ENCODE results near the gene C4orf46. TPM values are rescaled to one million over a fixed set of nuclear protein-coding genes. Genes with fewer than 3 reads are reported as not detected.

C4orf46 gene

DNA sequence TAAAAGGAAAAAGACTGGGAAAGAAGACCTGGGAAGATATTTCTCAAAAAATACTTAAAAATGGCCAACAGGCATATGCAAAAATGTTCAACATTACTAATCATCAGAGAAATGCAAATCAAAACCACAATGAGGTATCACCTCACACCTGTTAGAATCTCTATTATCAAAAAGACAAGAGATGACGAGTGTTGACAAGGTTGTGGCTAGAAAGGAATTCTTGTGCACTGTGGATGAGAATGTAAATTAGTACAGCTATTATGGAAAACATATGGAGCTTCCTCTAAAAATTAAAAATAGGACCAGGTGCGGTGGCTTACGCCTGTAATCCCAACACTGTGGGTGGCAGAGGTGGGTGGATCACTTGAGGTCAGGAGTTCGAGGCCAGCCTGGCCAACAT, 50.0 kb downstream of the C4orf46 start:
- no peak overlapping the region for H3K4me2 ChIP-seq (ENCODE audit: insufficient read depth, low read length, poor library complexity, severe bottlenecking)
- H3K9me3 ChIP-seq (replicated peaks in 1 of 2; ENCODE audit: control insufficient read depth in 2 of 2, insufficient read depth in 1 of 2, low read depth in 1 of 2, low read length in 2 of 2), result no peaks in the 10 kb centered on the region
- no peak overlapping the region for H3K14ac ChIP-seq (ENCODE audit: low read length)
- DNase-seq (ENCODE audit: low spot score), result no peak
- no peak overlapping the region for H3K18ac ChIP-seq (ENCODE audit: low read length)
- no peak overlapping the region for H4K8ac ChIP-seq (ENCODE audit: low read depth, low read length)
- H2BK5ac ChIP-seq (ENCODE audit: low read length), result no peak overlapping the region
- no peak overlapping the region for H3K4me3 ChIP-seq (ENCODE audit: low read length in 2 of 2)
- H3K79me1 ChIP-seq (ENCODE audit: low read depth, low read length), result no peaks in the 10 kb centered on the region
- H2BK12ac ChIP-seq (ENCODE audit: low read length), result no peak overlapping the region
- H4K91ac ChIP-seq (ENCODE audit: low read depth, low read length, poor library complexity), result no peak overlapping the region
- H2AK5ac ChIP-seq (ENCODE audit: low read depth, low read length), result no peak overlapping the region
- no peak overlapping the region for H3K9ac ChIP-seq (ENCODE audit: low read depth, low read length, poor library complexity)
- no peaks in the 10 kb centered on the region for H3K4me1 ChIP-seq (ENCODE audit: control insufficient read depth in 2 of 2, insufficient read depth in 1 of 2, low read depth in 1 of 2, low read length in 2 of 2)
- no peak overlapping the region for H2AFZ ChIP-seq (ENCODE audit: low read length)
- H3K27ac ChIP-seq (replicated peaks; ENCODE audit: low read length), result no peak overlapping the region
- no peak overlapping the region for H3K4ac ChIP-seq (ENCODE audit: low read length)
- H3K27me3 ChIP-seq (ENCODE audit: control insufficient read depth in 3 of 3, insufficient read depth in 3 of 3, low read depth in 1 of 3, low read length in 3 of 3), result peaks cover 0 to 6% (median 0%) of the 10 kb centered on the region in 3 experiments
- WGBS, 2 donors (ENCODE audit: extremely low coverage in 2 of 2, insufficient read length in 2 of 2, insufficient replicate concordance in 1 of 2), result no CpG with 5 or more reads among the region's 4 CpGs
- H3K23ac ChIP-seq (ENCODE audit: low read depth, low read length, poor library complexity), result no peak overlapping the region
- H3K36me3 ChIP-seq (replicated peaks in 1 of 2; ENCODE audit: control insufficient read depth in 2 of 2, insufficient read depth in 2 of 2, low read length in 2 of 2), result no peaks in the 10 kb centered on the region
- H2BK15ac ChIP-seq (ENCODE audit: low read length), result no peak overlapping the region
- H2BK120ac ChIP-seq (ENCODE audit: low read depth, low read length), result no peak overlapping the region

DNA sequence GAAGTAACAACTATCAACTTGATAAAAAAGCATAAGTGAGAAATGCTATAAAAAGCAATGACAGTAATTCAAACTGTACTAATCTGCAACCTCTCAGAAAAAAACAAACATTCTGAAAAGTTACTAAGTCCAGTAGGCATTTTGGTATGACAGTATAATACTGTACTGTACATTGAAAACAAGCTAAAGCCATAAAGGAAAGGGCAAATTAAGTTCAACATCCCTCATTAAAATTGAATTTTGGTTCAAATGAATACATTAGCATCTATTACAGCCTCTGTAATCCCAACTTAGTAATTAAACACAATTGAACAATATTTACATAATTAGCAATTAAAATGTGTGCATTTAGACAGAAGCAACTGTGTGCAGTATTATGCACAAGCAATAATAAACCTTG, 53.7 kb downstream of the C4orf46 start:
- Histone ChIP-seq H2AK5ac (ENCODE audit: low read depth, low read length) (no peak overlapping the region), H3K9ac (ENCODE audit: low read depth, low read length, poor library complexity) (no peak overlapping the region)

More for the DNA sequence above, 53.7 kb downstream of the C4orf46 start:
- Histone ChIP-seq H4K91ac (ENCODE audit: low read depth, low read length, poor library complexity) (no peak overlapping the region), H4K8ac (ENCODE audit: low read depth, low read length) (no peak overlapping the region), H2BK12ac (ENCODE audit: low read length) (no peak overlapping the region), H3K79me1 (ENCODE audit: low read depth, low read length) (no peaks in the 10 kb centered on the region), H3K23ac (ENCODE audit: low read depth, low read length, poor library complexity) (no peak overlapping the region), H3K9me3 (replicated peaks in 1 of 2; ENCODE audit: control insufficient read depth in 2 of 2, insufficient read depth in 1 of 2, low read depth in 1 of 2, low read length in 2 of 2) (no peaks in the 10 kb centered on the region), H3K4me3 (ENCODE audit: low read length in 2 of 2) (no peak overlapping the region), H2BK15ac (ENCODE audit: low read length) (no peak overlapping the region), H3K27me3 (ENCODE audit: control insufficient read depth in 3 of 3, insufficient read depth in 3 of 3, low read depth in 1 of 3, low read length in 3 of 3) (no peaks in the 10 kb centered on the region), H3K4me1 (ENCODE audit: control insufficient read depth in 2 of 2, insufficient read depth in 1 of 2, low read depth in 1 of 2, low read length in 2 of 2) (no peaks in the 10 kb centered on the region), H3K4ac (ENCODE audit: low read length) (no peak overlapping the region), H2AFZ (ENCODE audit: low read length) (no peak overlapping the region), H2BK120ac (ENCODE audit: low read depth, low read length) (no peak overlapping the region), H2BK5ac (ENCODE audit: low read length) (no peak overlapping the region), H3K14ac (ENCODE audit: low read length) (no peak overlapping the region), H3K4me2 (ENCODE audit: insufficient read depth, low read length, poor library complexity, severe bottlenecking) (no peak overlapping the region), H3K27ac (replicated peaks; ENCODE audit: low read length) (no peak overlapping the region), H3K36me3 (replicated peaks in 1 of 2; ENCODE audit: control insufficient read depth in 2 of 2, insufficient read depth in 2 of 2, low read length in 2 of 2) (no peaks in the 10 kb centered on the region), H3K18ac (ENCODE audit: low read length) (no peak overlapping the region)
- no peak for DNase-seq (ENCODE audit: low spot score)

Small RNAs within 50 kb of the gene (small RNA-seq; reads per million reads assigned to genes)
- gene RF00012 (ENCODE audit: insufficient read depth), result not detected
